Measurements from ENCODE around the gene MIPEP. TPM values are rescaled to one million over a fixed set of nuclear protein-coding genes. Genes with fewer than 3 reads are reported as not detected.
A peak's percentile ranks its signal among the peaks of the same experiment; 100 is the strongest.

MIPEP gene
- total and polyA plus RNA-seq, 11 donors: 21.5 to 88.1 (median 42.1) TPM

DNA sequence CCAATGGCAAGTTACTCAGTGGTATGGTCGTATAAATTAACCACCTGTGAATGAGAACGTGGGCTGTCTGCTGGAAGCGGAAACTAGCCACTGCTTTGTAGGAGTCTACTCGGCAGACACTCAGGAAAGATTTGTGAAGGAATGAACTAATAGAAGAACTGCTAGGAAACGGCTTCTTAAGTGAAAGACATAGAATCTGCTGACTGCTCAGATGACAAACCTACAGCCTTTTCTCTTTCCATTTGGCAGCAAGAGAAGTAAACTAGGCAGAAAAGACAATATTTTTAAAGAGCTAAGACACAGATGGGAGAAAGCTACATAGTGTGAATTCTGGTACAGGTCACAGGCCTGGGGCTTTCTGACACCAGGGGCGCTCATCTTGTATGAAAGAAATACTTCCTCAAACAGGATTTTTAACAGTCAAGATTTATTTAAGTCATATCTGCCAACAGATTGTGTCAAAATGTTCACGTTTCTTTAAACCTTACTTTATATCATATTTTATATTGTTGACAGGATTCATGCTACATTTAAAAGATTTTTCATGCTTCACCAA lies 78.4 kb downstream of the MIPEP start:
- Histone ChIP-seq H3K9me3 (no peaks in the 10 kb centered on the region), H3K27me3 (no peaks in the 10 kb centered on the region), H3K36me3 (peaks cover 0 to 8% (median 0%) of the 10 kb centered on the region in 9 donors), H3K4me3 (no peak overlapping the region), H3K4me1 (peaks cover 0 to 3% (median 0%) of the 10 kb centered on the region in 12 donors), H3K27ac (no peak overlapping the region)
- intact Hi-C loops (cut with DNase I): no loop called here
- ATAC-seq (no peak), DNase-seq (no peak)
- TF ChIP-seq, protein P1, sequence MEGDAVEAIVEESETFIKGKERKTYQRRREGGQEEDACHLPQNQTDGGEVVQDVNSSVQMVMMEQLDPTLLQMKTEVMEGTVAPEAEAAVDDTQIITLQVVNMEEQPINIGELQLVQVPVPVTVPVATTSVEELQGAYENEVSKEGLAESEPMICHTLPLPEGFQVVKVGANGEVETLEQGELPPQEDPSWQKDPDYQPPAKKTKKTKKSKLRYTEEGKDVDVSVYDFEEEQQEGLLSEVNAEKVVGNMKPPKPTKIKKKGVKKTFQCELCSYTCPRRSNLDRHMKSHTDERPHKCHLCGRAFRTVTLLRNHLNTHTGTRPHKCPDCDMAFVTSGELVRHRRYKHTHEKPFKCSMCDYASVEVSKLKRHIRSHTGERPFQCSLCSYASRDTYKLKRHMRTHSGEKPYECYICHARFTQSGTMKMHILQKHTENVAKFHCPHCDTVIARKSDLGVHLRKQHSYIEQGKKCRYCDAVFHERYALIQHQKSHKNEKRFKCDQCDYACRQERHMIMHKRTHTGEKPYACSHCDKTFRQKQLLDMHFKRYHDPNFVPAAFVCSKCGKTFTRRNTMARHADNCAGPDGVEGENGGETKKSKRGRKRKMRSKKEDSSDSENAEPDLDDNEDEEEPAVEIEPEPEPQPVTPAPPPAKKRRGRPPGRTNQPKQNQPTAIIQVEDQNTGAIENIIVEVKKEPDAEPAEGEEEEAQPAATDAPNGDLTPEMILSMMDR (IDR thresholded peaks at IDR 0.05): peak in 1 of 12 donors; percentile 8
- TF ChIP-seq POLR2A (IDR thresholded peaks at IDR 0.05): no peak
- 69 to 87% (median 82%) methylated on average over 7 of the region's 7 CpGs for WGBS, 4 donors

DNA sequence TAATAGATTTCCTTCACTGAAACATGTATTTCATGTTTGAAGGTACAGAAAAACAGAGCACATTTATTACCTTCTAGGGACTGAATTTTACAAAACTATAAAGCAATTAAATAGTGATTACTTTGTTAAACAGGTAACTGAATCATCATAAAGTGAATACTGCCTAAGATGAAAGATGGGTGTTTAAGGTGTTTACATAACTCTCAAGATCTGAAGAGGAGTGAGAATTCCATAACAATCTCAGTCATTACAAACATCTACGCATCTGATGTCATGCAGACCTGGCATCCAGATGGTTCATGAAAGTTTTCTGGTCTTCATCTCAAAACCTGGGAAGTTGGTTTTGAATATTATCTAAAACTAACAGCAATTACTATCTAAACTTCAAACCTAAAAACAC lies 80.4 kb downstream of the MIPEP start:
- peaks cover 0 to 3% (median 0%) of the 10 kb centered on the region in 12 donors for H3K4me1 ChIP-seq
- TF ChIP-seq, protein P1 (IDR thresholded peaks at IDR 0.05): no peak
- TF ChIP-seq POLR2A (IDR thresholded peaks at IDR 0.05): no peak
- no peak for DNase-seq

DNA sequence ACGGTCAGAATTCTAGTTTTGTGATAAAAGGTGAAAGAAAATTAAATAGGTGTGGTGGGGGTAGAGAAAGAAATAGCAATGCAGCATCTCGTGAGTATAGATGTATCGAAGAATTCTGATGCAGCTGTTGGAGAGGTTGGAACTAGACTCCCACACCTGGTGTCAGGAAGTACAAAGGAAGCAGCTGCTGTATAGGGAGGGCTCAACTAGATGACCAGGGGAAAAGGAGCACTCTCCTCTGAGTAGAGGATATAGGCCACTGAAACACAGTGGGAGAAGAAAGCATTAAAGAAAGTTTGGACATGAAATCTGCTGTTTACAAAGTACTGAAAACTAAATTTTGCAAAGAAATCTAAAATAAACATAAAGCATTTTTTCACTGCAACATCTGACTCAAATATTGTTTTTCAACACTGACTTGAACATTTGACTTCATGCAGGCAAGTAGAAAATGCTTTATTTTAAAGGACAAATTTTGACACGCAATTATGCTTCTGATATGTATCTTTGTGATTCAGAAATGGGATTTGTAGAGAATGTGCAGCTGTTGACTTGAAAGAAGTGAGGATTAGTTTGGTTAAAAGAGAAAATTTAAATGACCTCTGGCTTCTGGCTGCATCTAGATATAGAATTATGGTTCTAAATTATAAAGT lies 82.2 kb downstream of the MIPEP start:
- no peaks in the 10 kb centered on the region for H3K27me3 ChIP-seq
- H3K9me3 ChIP-seq: no peaks in the 10 kb centered on the region
- intact Hi-C loops (cut with DNase I): no loop called here
- no peak for ATAC-seq
- H3K4me1 ChIP-seq: peaks cover 0 to 3% (median 0%) of the 10 kb centered on the region in 12 donors
- no peak for DNase-seq
- no peak overlapping the region for H3K4me3 ChIP-seq
- WGBS, 4 donors: 47 to 56% (median 50%) methylated on average over 4 of the region's 4 CpGs
- H3K27ac ChIP-seq: no peak overlapping the region
- peaks cover 0 to 34% (median 6%) of the 10 kb centered on the region in 9 donors for H3K36me3 ChIP-seq
- TF ChIP-seq, protein P1 (IDR thresholded peaks at IDR 0.05): no peak
- TF ChIP-seq POLR2A (IDR thresholded peaks at IDR 0.05): no peak

More for the DNA sequence above, 80.4 kb downstream of the MIPEP start:
- no peak overlapping the region for H3K27ac ChIP-seq
- no peaks in the 10 kb centered on the region for H3K27me3 ChIP-seq
- peaks cover 0 to 21% (median 6%) of the 10 kb centered on the region in 9 donors for H3K36me3 ChIP-seq
- 97 to 99% (median 98%) methylated on average over 1 of the region's 1 CpG for WGBS, 4 donors
- no peak for ATAC-seq
- H3K4me3 ChIP-seq: no peak overlapping the region
- no peaks in the 10 kb centered on the region for H3K9me3 ChIP-seq
- intact Hi-C loops (cut with DNase I): no loop called here

DNA sequence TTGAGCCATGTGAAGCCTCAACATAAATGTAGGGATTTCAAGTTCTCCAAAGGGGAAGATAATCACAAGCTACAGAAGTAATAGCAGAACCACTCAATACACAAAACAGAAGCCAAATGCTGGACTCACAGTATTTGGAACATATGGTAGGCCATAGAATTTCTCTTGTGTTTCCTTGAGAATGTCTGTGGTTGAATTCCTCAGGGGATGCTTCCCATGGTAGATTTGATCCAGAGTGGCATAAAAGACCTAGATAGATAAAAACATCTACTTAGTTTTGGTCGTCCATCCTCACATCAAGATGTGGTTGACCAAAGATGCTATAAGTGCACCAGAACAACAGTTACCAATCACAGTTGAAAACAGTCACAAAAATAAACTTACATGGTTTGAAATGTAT lies 83.4 kb downstream of the MIPEP start:
- WGBS, 4 donors: 91 to 97% (median 97%) methylated on average over 1 of the region's 1 CpG
- Histone ChIP-seq H3K9me3 (no peaks in the 10 kb centered on the region), H3K4me1 (peaks cover 0 to 3% (median 0%) of the 10 kb centered on the region in 12 donors), H3K36me3 (peaks cover 0 to 38% (median 6%) of the 10 kb centered on the region in 9 donors), H3K4me3 (no peak overlapping the region), H3K27ac (no peak overlapping the region), H3K27me3 (no peaks in the 10 kb centered on the region)
- DNase-seq (no peak), ATAC-seq (no peak)
- intact Hi-C loops (cut with DNase I): no loop called here
- TF ChIP-seq, protein P1 (IDR thresholded peaks at IDR 0.05): no peak
- no peak for TF ChIP-seq POLR2A (IDR thresholded peaks at IDR 0.05)
